ENCODE results near the gene CSF2.

CSF2 gene

GRCh38 chr5:132086277-132086794 is 12.7 kb downstream of the CSF2 start:
- DNase-seq (ENCODE audit: insufficient read length, low spot score) (peak; percentile 84), FAIRE-seq (peak; percentile 4)

- no peak for DNase-seq (ENCODE audit: insufficient read length, low spot score)
- no peak for FAIRE-seq
These were observed 13.6 kb downstream of the CSF2 start for GRCh38 chr5:132087176-132087575.

GRCh38 chr5:132087661-132088060 is 14.1 kb downstream of the CSF2 start:
- FAIRE-seq (no peak), DNase-seq (ENCODE audit: insufficient read length, low spot score) (no peak)

- FAIRE-seq (no peak), DNase-seq (ENCODE audit: insufficient read length, low spot score) (no peak)
These were observed 15.8 kb downstream of the CSF2 start for GRCh38 chr5:132089363-132089762.

GRCh38 chr5:132090107-132090506 is 16.5 kb downstream of the CSF2 start:
- FAIRE-seq (peak; percentile 67), DNase-seq (ENCODE audit: insufficient read length, low spot score) (peak; percentile 66)

- DNase-seq (ENCODE audit: insufficient read length, low spot score), result no peak
These were observed 19.7 kb downstream of the CSF2 start for GRCh38 chr5:132093271-132093670.

GRCh38 chr5:132094393-132095076 is 20.9 kb downstream of the CSF2 start:
- peak; percentile 26 for FAIRE-seq
- DNase-seq (ENCODE audit: insufficient read length, low spot score), result peak; percentile 53

More at GRCh38 chr5:132093271-132093670, 19.7 kb downstream of the CSF2 start:
- FAIRE-seq, result no peak

GRCh38 chr5:132095077-132095410 is 21.5 kb downstream of the CSF2 start:
- FAIRE-seq (no peak), DNase-seq (ENCODE audit: insufficient read length, low spot score) (no peak)

- no peak for DNase-seq (ENCODE audit: insufficient read length, low spot score)
- no peak for FAIRE-seq
These were observed 21.9 kb downstream of the CSF2 start for GRCh38 chr5:132095424-132095972.

GRCh38 chr5:132096904-132097303 is 23.3 kb downstream of the CSF2 start:
- FAIRE-seq, result no peak
- no peak for DNase-seq (ENCODE audit: insufficient read length, low spot score)

- FAIRE-seq (no peak), DNase-seq (ENCODE audit: insufficient read length, low spot score) (no peak)
These were observed 24.6 kb downstream of the CSF2 start for GRCh38 chr5:132098151-132098594.

GRCh38 chr5:132098621-132099020 is 25.0 kb downstream of the CSF2 start:
- DNase-seq (ENCODE audit: insufficient read length, low spot score) (no peak), FAIRE-seq (no peak)

GRCh38 chr5:132099076-132099748 is 25.6 kb downstream of the CSF2 start:
- FAIRE-seq (no peak), DNase-seq (ENCODE audit: insufficient read length, low spot score) (no peak)

GRCh38 chr5:132099905-132100304 is 26.3 kb downstream of the CSF2 start:
- no peak for DNase-seq (ENCODE audit: insufficient read length, low spot score)
- FAIRE-seq, result no peak

GRCh38 chr5:132100672-132101261 is 27.2 kb downstream of the CSF2 start:
- DNase-seq (ENCODE audit: insufficient read length, low spot score) (no peak), FAIRE-seq (no peak)

- FAIRE-seq (no peak), DNase-seq (ENCODE audit: insufficient read length, low spot score) (no peak)
These were observed 27.8 kb downstream of the CSF2 start for GRCh38 chr5:132101385-132101880.

GRCh38 chr5:132102101-132102701 is 28.6 kb downstream of the CSF2 start:
- DNase-seq (ENCODE audit: insufficient read length, low spot score) (no peak), FAIRE-seq (no peak)

- DNase-seq (ENCODE audit: insufficient read length, low spot score) (no peak), FAIRE-seq (no peak)
These were observed 29.3 kb downstream of the CSF2 start for GRCh38 chr5:132102944-132103331.

GRCh38 chr5:132103332-132103951 is 29.9 kb downstream of the CSF2 start:
- FAIRE-seq (no peak), DNase-seq (ENCODE audit: insufficient read length, low spot score) (peak; percentile 80)

GRCh38 chr5:132103969-132104391 is 30.4 kb downstream of the CSF2 start:
- no peak for FAIRE-seq
- no peak for DNase-seq (ENCODE audit: insufficient read length, low spot score)

Measured in HTR-8/SVneo (cell line).